Measurements from ENCODE around the gene PFKFB4.

GRCh38 chr3:48565591-48566400 is 9.2 kb upstream of the PFKFB4 start:
- TF ChIP-seq CTCF (IDR thresholded peaks at IDR 0.05) (no peak), EZH2 (IDR thresholded peaks at IDR 0.05; ENCODE audit: borderline replicate concordance, insufficient read depth, low read depth, low read length, poor library complexity, severe bottlenecking) (no peak)

Measured in B cell (primary cell).